ENCODE measurements around the gene ING4. TPM values are rescaled to one million over a fixed set of nuclear protein-coding genes. Genes with fewer than 3 reads are reported as not detected.

The ING4 gene
- total RNA-seq, 1 donor from 2014 or later = 15.3 TPM

- no peak for TF ChIP-seq CTCF (IDR thresholded peaks at IDR 0.05; ENCODE audit: insufficient read depth, low read length, severe bottlenecking)
- Histone ChIP-seq H3K27me3 (ENCODE audit: control insufficient read depth, insufficient read depth, low read length) (no peaks in the 10 kb centered on the region), H3K36me3 (ENCODE audit: control insufficient read depth, insufficient read depth, low read length) (no peaks in the 10 kb centered on the region), H3K4me3 (ENCODE audit: low read depth, low read length) (no peak overlapping the region)
- DNase-seq (ENCODE audit: low read depth) = no peak
- FAIRE-seq = no peak
These were observed 24.6 kb downstream of the ING4 start for GRCh38 chr12:6638305-6638704.

- no peaks in the 10 kb centered on the region for H3K36me3 ChIP-seq (ENCODE audit: control insufficient read depth, insufficient read depth, low read length)
- no peaks in the 10 kb centered on the region for H3K27me3 ChIP-seq (ENCODE audit: control insufficient read depth, insufficient read depth, low read length)
- FAIRE-seq = no peak
- peak; percentile 84 for DNase-seq (ENCODE audit: low read depth)
- no peak for TF ChIP-seq CTCF (IDR thresholded peaks at IDR 0.05; ENCODE audit: insufficient read depth, low read length, severe bottlenecking)
- H3K4me3 ChIP-seq (ENCODE audit: low read depth, low read length) = peak within 1 kb of the TSS; percentile 35
These were observed 26.9 kb downstream of the ING4 start, which contains the start of gene LPAR5 for GRCh38 chr12:6635856-6636531. Gene LPAR5 (minus strand): TSS chr12:6635959. CDS start chr12:6621248, 14,711 bp downstream.

GRCh38 chr12:6635375-6635855, 27.5 kb downstream of the ING4 start:
- DNase-seq (ENCODE audit: low read depth) = no peak
- Histone ChIP-seq H3K27me3 (ENCODE audit: control insufficient read depth, insufficient read depth, low read length) (no peaks in the 10 kb centered on the region), H3K36me3 (ENCODE audit: control insufficient read depth, insufficient read depth, low read length) (no peaks in the 10 kb centered on the region), H3K4me3 (ENCODE audit: low read depth, low read length) (peak overlapping the region; percentile 35)
- no peak for FAIRE-seq
- no peak for TF ChIP-seq CTCF (IDR thresholded peaks at IDR 0.05; ENCODE audit: insufficient read depth, low read length, severe bottlenecking)

- Histone ChIP-seq H3K4me3 (ENCODE audit: low read depth, low read length) (no peak overlapping the region), H3K36me3 (ENCODE audit: control insufficient read depth, insufficient read depth, low read length) (no peaks in the 10 kb centered on the region), H3K27me3 (ENCODE audit: control insufficient read depth, insufficient read depth, low read length) (no peaks in the 10 kb centered on the region)
- DNase-seq (ENCODE audit: low read depth) (no peak), FAIRE-seq (no peak)
- TF ChIP-seq CTCF (IDR thresholded peaks at IDR 0.05; ENCODE audit: insufficient read depth, low read length, severe bottlenecking) = no peak
These were observed 30.6 kb downstream of the ING4 start for GRCh38 chr12:6632026-6632983.

GRCh38 chr12:6631549-6631961, 31.4 kb downstream of the ING4 start:
- Histone ChIP-seq H3K36me3 (ENCODE audit: control insufficient read depth, insufficient read depth, low read length) (no peaks in the 10 kb centered on the region), H3K4me3 (ENCODE audit: low read depth, low read length) (no peak overlapping the region), H3K27me3 (ENCODE audit: control insufficient read depth, insufficient read depth, low read length) (no peaks in the 10 kb centered on the region)
- DNase-seq (ENCODE audit: low read depth) (no peak), FAIRE-seq (no peak)
- no peak for TF ChIP-seq CTCF (IDR thresholded peaks at IDR 0.05; ENCODE audit: insufficient read depth, low read length, severe bottlenecking)

Measured in bronchial epithelial cell (primary cell).